Ramos (cell line): ENCODE measurements around the gene EPB41L2.
"Not testable (repeated sequence)": the region's sequence is repeated elsewhere in the genome, so short reads cannot be mapped to it uniquely, and the experiment has no call there.

Experiments
- in situ Hi-C: fragments of 300-500 bp; cut with MboI; formaldehyde crosslinking; loops from one replicate; pipeline ENCODE4 v1.14.3; 2022; ENCODE audit warnings: low sequenced_read_pairs; ENCODE audit not compliant: unreplicated experiment

EPB41L2 gene

DNA sequence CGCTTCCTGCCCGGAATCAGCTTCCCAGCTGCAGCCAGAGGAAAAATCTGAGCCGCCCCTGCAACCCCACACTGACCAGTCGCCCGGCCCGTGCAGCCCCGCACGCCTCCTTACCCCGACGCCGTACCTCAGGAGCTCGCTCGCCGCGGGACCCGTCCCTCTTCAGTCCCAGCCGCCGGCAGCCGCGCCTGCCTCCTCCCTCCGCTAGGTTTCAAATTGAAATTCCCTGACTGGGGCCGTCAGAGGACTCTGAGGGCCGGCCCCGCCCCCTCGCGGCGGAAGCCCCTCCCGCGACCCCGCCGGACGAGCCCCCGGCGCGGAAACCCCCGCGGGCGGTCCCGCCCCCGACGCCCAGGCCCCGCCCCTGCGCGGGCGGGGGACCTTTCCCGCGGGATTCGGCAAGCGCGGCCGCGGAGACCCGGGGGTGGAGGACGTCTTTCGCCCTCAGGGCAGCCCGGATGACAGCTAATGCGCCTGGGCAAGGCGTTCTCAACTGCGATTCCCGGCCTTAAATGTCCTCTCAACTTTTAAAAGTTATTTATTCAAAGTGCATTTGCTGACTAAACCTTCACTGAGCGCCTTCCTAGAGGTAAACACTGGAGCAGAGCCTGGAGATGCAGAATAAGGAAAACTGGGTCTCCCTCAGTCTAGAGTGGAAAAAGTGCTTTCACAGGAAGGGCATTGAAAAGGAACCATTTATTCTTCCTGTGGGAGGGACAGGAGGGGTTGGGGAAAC, at the start of gene EPB41L2:
TSS of gene EPB41L2 (minus strand) at position 218 of the 736 bp plus-strand sequence. CDS start 106,760 bp downstream, outside the sequence.
- in situ Hi-C loops: no loop called here

DNA sequence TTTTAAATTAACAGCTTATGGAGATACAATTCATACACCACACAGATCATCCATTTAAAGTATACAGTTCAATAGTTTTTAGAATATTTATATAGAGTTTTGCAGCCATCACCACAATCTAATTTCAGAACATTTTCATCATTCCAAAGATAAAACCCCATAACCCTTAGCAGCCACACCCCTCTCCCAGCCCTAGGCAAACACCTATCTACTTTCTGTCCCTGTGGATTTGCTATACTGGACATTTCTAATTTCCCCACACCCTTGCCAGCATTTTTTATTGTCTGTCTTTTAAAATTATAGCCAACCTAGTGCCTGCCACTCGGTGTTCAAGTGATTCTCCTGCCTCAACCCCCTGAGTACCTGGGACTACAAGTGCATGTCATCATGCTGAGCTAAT, 49.2 kb upstream of the EPB41L2 start:
- in situ Hi-C loops: loop anchor here (10.0 kb wide), 1 partner anchor 217 kb away; no protein-coding TSS in a partner anchor

DNA sequence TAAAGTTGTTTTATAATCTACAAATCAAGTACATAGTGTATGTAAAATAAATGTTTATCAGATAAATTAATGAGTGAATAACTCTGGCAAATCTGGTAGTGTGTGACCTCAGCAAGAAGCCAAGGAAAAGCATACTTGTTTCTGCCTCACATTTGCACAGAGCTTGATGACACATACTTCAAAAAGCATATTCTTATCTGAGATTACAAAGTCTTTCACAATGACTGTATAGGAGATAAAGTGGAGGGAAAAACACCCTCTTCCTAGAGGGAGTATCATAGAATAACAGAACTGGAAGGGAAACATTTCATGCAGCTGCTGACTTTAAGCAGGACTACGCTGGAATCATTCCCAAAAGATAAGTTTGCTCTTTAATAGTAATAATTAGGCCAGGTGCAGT, 44.1 kb upstream of the EPB41L2 start:
- in situ Hi-C loops: no loop called here

DNA sequence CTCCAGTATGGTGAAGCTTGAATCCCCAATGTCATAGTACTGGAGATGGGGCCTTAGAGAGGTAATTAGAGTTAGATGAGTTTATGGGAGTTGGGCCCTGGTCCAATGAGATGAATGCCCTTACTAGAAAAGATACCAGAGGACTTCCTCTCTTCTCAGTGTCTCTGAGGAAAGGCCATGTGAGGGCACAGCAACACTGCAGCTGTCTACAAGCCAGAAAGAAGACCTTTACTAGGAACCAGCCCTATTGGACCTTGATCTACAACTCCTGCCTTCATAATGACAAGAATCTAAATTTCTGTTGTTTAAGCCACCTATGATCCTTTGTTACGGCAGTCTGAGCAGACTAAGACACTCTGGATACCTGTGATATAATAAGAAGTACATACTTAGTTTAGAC, 40.9 kb upstream of the EPB41L2 start:
- in situ Hi-C loops: no loop called here

DNA sequence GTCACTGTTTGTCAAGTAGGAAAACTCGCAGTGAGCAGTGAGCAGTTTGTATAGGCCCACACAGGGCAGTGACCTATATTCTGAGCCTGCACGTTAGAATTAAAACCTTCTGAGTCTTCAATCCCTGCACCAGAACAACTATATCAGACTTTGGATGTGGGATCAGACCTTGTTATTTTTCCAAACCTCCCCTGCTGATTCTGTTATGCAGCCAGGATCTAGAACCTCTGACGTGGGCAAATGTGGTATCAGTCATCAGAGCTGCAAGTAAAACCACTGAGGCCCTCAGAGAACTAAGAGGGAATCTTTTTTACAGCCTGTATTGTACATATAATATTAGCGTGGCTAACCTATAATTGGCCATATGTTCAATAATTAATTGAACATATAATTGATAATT, 40.3 kb upstream of the EPB41L2 start:
- in situ Hi-C loops: no loop called here

DNA sequence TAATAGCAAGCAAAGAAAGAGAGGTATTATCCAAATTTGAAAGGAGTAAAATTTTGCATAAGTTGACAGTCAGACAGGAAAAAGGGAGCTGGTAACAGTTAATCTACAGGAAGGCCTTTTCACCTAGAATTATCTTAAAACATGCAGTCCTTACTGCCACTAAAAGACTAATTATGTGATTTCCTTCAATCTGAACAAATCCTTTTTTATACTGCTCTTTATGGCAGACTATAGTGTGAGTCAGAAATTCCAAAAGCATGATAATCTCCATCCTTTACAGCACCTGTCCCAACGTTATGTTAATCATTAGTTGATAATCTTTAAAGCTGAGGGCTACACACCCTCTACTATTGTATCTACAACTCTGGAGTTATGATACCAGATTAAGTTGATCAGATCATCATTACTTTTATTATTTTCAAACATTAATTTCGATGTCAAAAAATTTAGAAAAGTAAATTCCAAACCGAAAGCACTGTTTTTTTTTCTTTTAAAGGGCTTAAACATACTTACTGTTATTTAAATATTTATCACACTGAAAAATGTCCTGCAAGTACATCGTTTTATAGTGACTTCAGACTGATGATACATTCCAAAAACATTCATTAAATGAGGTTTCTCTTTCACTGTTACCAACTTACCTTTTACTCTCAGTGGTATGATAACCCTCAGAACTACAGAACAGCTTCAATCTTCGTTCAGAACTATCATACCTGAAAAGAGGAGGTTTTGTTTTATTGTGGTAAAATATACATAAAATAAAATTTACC, 39.1 kb upstream of the EPB41L2 start:
- in situ Hi-C loops: no loop called here

DNA sequence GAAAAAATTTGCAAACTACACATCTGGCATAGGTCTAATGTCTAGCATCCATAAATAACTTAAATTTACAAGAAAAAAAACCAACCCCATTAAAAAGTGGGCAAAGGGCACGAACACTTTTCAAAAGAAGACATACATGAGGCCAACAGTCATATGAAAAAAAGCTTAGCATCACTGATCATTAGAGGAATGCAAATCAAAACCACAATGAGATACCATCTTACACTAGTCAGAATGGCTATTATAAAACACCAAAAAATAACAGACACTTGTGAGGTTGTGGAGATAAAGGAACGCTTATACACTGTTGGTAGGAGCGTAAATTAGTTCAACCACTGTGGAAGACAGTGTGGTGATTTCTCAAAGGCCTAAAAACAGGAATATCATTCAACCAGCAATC, 33.7 kb upstream of the EPB41L2 start:
- in situ Hi-C loops: no loop called here

DNA sequence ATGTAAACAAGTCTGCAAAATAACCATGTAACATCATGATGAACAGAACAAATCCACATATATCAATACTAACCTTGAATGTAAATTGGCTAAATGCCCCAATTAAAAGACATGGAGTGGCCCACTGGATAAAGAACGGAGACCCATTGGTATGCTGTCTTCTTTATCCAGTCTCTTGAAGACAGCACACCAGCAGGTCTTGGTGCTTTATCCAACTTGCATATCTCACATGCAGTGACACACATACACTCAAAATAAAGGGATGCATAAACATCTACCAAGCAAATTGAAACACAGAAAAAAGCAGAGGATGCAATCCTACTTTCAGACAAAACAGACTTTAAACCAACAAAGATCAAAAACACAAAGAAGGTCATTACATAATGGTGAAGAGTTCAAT, 30.3 kb upstream of the EPB41L2 start:
- in situ Hi-C loops: no loop called here

DNA sequence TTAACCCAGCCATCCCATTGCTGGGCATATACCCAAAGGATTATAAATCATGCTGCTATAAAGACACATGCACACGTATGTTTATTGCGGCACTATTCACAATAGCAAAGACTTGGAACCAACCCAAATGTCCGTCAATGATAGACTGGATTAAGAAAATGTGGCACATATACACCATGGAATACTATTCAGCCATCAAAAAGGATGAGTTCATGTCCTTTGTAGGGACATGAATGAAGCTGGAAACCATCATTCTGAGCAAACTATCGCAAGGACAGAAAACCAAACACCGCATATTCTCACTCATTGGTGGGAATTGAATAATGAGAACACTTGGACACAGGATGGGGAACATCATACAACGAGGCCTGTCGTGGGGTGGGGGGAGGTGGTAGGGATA, 28.9 kb upstream of the EPB41L2 start:
- in situ Hi-C loops: not testable (repeated sequence)

DNA sequence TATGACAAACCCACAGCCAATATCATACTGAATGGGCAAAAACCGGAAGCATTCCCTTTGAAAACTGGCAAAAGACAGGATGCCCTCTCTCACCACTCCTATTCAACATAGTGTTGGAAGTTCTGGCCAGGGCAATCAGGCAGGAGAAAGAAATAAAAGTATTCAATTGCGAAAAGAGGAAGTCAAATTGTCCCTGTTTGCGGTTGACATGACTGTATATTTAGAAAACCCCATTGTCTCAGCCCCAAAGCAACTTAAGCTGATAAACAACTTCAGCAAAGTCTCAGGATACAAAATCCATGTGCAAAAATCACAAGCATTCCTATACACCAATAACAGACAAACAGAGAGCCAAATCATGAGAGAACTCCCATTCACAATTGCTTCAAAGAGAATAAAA, 27.3 kb upstream of the EPB41L2 start:
- in situ Hi-C loops: not testable (repeated sequence)

DNA sequence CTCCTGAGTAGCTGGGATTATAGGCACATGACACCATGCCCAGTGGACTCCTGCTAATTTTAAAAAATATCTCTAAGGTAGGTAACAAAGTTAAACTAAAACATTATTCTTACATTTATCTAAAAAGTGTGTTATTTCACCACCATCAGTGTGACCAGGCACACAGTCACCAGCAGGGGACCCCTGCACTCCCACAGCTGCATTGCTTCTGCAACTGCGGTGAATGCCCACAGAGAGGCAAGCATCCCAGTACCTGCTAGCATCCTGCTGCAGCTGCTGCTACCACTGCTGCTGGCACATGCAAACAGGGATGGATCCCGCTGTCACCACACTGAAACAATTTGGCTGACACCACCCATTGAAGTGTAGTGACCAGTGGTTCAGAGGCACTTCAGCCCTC, 21.9 kb upstream of the EPB41L2 start:
- in situ Hi-C loops: no loop called here

DNA sequence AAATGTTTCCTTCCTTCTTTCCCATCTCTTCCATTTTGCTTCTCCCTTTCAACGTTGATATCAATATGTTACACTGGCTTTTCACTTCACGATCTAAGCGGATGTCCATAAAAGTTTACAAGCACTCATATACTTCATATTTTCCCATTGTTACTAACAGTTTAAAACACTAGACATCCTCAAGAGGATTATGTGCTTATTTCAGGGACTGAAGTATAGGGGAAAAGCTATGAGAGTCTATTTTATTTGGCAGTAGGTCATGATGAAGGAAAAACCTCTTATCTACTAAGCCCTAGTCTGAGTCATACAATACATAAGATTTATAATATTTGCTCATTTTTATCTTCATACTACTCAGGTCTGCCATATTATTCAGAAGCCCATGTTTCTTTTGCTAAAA, 20.6 kb upstream of the EPB41L2 start:
- in situ Hi-C loops: no loop called here

DNA sequence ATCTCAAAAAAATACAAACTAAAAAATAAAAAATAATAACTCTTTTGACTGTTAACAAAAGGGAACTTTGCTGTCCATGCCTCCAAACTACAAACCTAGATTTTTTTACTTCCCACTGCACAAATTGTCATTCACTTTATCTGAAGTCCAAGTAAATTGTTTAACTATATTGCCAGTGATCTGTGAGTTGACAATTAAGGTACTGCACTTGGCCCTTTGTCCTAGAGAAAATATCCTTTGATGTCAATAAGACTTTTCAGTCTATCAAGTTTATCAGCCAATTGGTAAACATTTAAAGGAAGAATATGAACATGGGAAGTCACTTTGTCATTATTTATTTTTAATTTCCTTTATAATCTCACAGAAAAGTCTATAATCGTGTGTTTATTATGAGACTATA, 19.3 kb upstream of the EPB41L2 start:
- in situ Hi-C loops: no loop called here

DNA sequence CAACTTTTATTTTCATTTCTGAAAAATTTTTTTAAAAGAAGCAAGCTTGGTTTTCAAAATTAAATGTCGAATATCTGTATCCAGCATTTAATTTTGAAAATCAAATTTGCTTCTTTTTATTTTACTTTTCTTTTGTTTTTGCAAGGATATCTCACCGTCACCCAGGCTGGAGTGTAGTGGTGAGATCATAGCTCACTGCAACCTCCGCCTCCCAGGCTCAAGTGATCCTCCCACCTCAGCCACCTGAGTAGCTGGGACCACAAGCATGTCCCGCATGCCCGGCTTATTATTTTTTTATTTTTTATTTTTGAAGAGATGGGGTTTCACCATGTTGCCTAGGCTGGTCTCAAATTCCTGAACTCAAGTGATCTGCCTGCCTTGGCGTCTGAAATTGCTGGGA, 17.0 kb upstream of the EPB41L2 start:
- in situ Hi-C loops: no loop called here

DNA sequence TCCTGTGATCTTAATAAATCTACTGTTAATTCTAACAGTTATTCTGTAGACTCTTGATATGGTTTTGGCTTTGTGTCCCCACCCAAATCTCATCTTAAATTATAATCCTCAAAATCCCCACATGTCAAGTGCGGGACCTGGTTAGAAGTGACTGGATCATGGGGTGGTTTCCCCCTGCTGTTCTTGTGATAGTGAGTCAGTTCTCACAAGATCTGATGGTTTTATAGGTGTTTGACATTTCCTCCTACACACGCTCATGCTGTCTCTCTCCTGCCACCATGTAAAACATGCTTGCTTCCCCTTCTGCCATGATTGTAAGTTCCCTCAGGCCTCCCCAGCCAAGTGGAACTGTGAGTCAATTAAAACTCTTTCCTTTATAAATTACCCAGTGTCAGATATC, 10.5 kb upstream of the EPB41L2 start:
- in situ Hi-C loops: no loop called here

DNA sequence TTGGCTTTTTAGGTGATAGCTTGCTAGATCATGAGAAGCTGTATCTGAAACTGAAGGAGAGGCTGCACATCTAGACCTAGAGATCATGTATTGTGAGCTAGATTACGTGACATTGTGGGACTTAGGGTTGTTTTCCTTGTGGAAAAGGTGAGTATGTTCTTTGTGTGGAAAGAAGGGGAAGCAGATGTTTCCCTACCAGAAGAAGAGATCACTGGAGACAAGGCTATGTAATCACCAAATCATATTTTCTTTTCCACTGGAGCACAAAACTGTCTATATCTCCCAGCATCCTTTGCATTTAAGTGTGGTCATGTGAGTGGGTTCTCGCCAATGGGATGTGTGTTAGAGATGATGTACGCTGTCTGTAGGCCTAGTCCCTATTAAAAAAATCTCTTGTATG, 7.0 kb upstream of the EPB41L2 start:
- in situ Hi-C loops: no loop called here

DNA sequence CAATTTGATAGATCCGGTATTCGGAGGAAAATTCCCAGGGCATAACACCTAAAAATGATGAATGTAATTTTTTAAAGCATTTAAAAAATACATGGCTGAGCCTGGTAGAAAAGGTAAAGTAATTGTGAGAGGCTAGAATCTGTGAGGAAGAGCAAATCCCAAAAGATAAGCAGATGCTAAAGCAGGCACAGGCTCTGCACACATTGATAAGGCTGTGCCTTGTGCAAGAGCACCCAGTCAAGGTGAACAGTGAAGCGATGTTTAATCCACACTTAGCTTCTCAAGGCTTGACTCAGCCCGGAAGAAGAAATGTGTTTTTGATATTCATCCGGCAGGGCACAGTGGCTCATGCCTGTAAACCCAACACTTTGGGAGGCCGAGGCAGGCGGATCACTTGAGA, 5.1 kb upstream of the EPB41L2 start:
- in situ Hi-C loops: no loop called here

DNA sequence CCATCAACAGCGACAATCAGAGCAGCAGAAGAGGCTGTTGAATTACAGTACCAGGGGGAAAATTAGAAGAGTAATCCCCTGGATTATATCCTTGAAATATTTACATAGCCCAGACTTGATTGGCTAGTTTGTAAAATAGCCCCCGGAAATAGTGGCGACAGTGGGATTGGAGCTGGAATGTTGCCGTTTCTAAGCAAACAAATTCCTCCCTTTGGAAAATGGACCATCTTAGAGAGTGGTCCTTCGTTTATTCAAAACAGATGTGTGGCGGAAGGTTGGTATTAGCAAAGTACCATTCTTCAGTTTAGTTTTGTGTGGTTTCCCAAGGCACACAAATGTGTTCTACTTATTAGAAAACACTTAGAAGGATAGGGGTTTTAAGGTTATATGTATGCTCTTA, 4.5 kb upstream of the EPB41L2 start:
- in situ Hi-C loops: no loop called here

DNA sequence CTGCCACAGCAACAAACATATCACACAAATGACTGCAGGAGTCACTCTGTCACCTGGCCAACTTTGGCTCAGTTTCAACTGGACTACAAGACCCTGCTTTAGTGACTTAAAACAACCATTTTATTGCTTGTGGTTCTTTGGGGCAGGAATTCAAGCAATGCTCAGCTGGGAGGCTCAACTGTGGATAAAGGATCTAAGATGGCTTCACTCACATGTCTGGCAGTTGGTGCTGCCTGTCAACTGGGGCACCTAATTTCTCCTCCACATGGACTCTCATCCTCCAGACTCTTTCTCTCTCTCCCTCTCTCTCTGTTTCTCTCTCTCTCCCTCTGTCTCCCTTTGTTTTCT, 2.8 kb upstream of the EPB41L2 start:
- in situ Hi-C loops: no loop called here

DNA sequence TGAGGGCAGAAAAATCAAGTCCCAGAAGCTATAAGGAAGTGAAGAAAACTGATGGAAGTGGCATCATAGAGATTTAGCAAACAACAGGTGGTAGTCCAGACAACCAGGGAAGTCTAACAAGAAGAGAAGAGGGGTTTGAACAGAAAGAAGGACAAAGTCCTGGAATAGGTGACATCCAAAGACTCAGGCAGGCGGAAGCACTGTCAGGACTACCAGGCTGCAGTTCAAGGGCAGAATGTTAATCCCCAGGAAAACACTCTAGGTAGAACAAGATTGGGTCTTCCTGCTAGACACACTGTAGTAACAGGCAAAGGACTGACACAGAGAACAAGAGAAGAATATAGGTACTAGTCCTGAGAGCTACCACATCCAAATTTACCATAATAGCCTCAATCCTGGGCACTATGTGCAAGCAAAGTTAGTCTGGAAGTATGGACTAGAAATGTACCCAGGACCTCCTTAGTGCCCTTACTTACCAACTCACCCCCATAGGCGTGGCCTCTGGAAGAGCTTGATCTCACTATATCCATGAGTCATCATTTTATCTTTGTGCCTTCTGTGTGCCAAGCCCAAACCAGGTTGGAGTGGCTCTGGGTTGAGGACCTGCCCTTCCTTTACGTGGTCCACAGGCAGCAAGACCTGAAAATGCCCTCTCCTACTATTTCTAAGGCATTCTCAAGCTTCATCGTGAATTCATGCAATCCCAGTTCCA, 2.2 kb upstream of the EPB41L2 start:
- in situ Hi-C loops: no loop called here

DNA sequence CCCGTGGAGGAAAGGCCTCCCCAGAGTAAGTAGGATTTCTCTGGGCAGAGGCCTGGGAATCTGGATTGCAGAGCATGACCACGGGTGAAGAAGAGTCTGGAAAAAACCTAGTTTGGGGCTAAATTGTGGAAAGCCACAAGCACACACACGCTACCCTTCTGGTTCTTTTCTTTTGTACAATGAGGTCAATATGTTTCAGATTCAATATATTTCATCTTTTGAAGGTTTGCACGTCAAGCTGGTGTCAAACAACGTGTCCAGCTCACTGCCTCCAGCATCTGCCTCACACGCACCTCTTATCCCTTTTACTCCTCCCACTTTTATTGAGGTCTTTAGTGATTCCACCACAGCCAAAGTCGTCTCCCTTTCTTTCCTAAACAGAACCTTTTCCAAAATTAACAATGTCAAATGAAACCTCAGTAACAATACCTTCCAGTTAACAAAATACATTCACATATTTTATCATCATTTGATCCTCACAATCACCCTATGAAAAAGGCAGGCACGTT, 773 bp upstream of the EPB41L2 start:
- in situ Hi-C loops: no loop called here
